Panc1 (cell line): Measurements from ENCODE around the gene EIF3F. TPM values are rescaled to one million over a fixed set of nuclear protein-coding genes. Genes with fewer than 3 reads are reported as not detected.
"Not testable (repeated sequence)": the region's sequence is repeated elsewhere in the genome, so short reads cannot be mapped to it uniquely, and the experiment has no call there.

Experiments
- ATAC-seq: fragments of 200-7000 bp; cut with Tn5 transposase; 2 replicates; pipeline ENCODE4 v1.9.1; 2020; ENCODE audit warnings: mild to moderate bottlenecking, moderate library complexity
- BruUV-seq: library from RNA; stranded (reverse); fragments of 400-500 nt; replicated peaks from 2 replicates; lab custom pipeline; 2021; lab: Mats Ljungman, UMichigan
- CTCF ChIA-PET: fragments of 300-600 bp; sonication (Branson Sonifier 250); formaldehyde crosslinking; loops from one replicate; lab custom pipeline; 2022; ENCODE audit warnings: antibody characterized with exemption; lab: Charles Lee
- POLR2A ChIA-PET: fragments of 300-600 bp; sonication (Branson Sonifier 250); formaldehyde crosslinking; loops from one replicate; lab custom pipeline; 2022; ENCODE audit warnings: antibody characterized with exemption; lab: Charles Lee
- DNase-seq: peaks from one replicate; pipeline ENCODE4 v3.0.0-alpha.2; 2010; ENCODE audit warnings: low read depth, low spot score
- H3K27ac ChIP-seq: 2 replicates; pipeline ENCODE4 v1.5.1; 2011; ENCODE audit warnings: mild to moderate bottlenecking, low read length, inconsistent platforms
- H3K27me3 ChIP-seq: fragments of 200-500 bp; sonication (Bioruptor generic); 2 replicates; pipeline ENCODE4 v1.6.0; 2014; ENCODE audit warnings: low read length, inconsistent platforms; ENCODE audit not compliant: control insufficient read depth, insufficient read depth
- H3K36me3 ChIP-seq: fragments of 200-500 bp; sonication (Bioruptor generic); 2 replicates; pipeline ENCODE4 v1.5.1; 2014; ENCODE audit warnings: inconsistent platforms, mild to moderate bottlenecking, low read length, moderate library complexity; ENCODE audit not compliant: control insufficient read depth, insufficient read depth
- H3K4me1 ChIP-seq: 2 replicates; pipeline ENCODE4 v1.5.1; 2011; ENCODE audit warnings: inconsistent platforms, mild to moderate bottlenecking, low read length, moderate library complexity; ENCODE audit not compliant: control insufficient read depth, insufficient read depth
- H3K4me3 ChIP-seq, 2 experiments: 2 replicates each; pipeline ENCODE4 v1.5.1; 2011 to 2012; ENCODE audit warnings: low read depth in 2 of 2, low read length in 2 of 2, mild to moderate bottlenecking in 2 of 2, inconsistent platforms in 1 of 2, moderate library complexity in 1 of 2
- H3K9me3 ChIP-seq: fragments of 200-500 bp; sonication (Bioruptor generic); 2 replicates; pipeline ENCODE4 v1.5.1; 2014; ENCODE audit warnings: low read depth, mild to moderate bottlenecking, inconsistent platforms, low read length, moderate library complexity; ENCODE audit not compliant: control insufficient read depth, insufficient read depth
- CTCF ChIP-seq: fragments of 450-650 bp; IDR thresholded peaks from 2 replicates; pipeline ENCODE4 v1.5.1; 2017; ENCODE audit warnings: mild to moderate bottlenecking
- POLR2AphosphoS5 ChIP-seq: IDR thresholded peaks from 2 replicates; pipeline ENCODE4 v1.6.1; 2012; ENCODE audit warnings: mild to moderate bottlenecking, low read depth, low read length, moderate library complexity
- REST ChIP-seq, 2 experiments: IDR thresholded peaks; 2 replicates each; pipeline ENCODE4 v1.6.1; 2011 to 2012; ENCODE audit warnings: low read depth in 2 of 2, control low read depth in 1 of 2, low read length in 1 of 2, mild to moderate bottlenecking in 1 of 2, moderate library complexity in 1 of 2; ENCODE audit not compliant: insufficient read depth in 1 of 2
- SIN3A ChIP-seq: IDR thresholded peaks from 2 replicates; pipeline ENCODE4 v1.6.1; 2012; ENCODE audit warnings: low read depth, mild to moderate bottlenecking, low read length, moderate library complexity, borderline replicate concordance; ENCODE audit not compliant: insufficient read depth
- TCF7L2 ChIP-seq: IDR thresholded peaks from 2 replicates; pipeline ENCODE4 v1.6.1; 2011; ENCODE audit warnings: mild to moderate bottlenecking, low read depth, low read length, inconsistent platforms
- in situ Hi-C: cut with HindIII; loops from 2 replicates; pipeline ENCODE4 v1.10.0; 2016; ENCODE audit warnings: low sequenced_read_pairs, low pct_unique_long_range_greater_than_20kb
- intact Hi-C: fragments of 100-400 bp; cut with micrococcal nuclease; formaldehyde crosslinking; loops from one replicate; pipeline ENCODE4 v1.10.0; 2022; ENCODE audit not compliant: unreplicated experiment
- total RNA-seq: library from RNA; stranded (reverse); gene quantifications from one replicate; pipeline ENCODE4 v1.2.1, GENCODE V29; 2021; ENCODE audit not compliant: unreplicated experiment

The EIF3F gene
- total RNA-seq, 1 experiment from 2014 or later: 387 TPM

- ATAC-seq (no peak), DNase-seq (no peak)
- Histone ChIP-seq H3K27me3 (no peaks in the 10 kb centered on the region), H3K36me3 (no peaks in the 10 kb centered on the region), H3K4me3 (no peak overlapping the region), H3K27ac (no peak overlapping the region; the same call in 1 of the 2 replicates), H3K9me3 (no peaks in the 10 kb centered on the region), H3K4me1 (peaks cover 10% of the 10 kb centered on the region)
- POLR2A ChIA-PET: interaction anchor here (0.6 kb wide), 1 partner anchor 46 kb away, joined by 8 read pairs; no protein-coding TSS in a partner anchor
- CTCF ChIA-PET: no interaction called here
- BruUV-seq: no TSS peak
- intact Hi-C loops (loop anchor here (10.0 kb wide), 2 partner anchors 288 to 888 kb away; no protein-coding TSS in a partner anchor), in situ Hi-C loops (no loop called here)
- TF ChIP-seq TCF7L2 (no peak), CTCF (no peak), POLR2AphosphoS5 (no peak), REST (IDR thresholded peaks at IDR 0.05; ENCODE audit: insufficient read depth in 1 of 2, low read depth in 2 of 2, low read length in 1 of 2) (no peak), SIN3A (no peak)
Observed at GRCh38 chr11:7982582-7983119, 4.5 kb upstream of the EIF3F start.

GRCh38 chr11:7983832-7984590 is 3.1 kb upstream of the EIF3F start:
- intact Hi-C loops (loop anchor here (10.0 kb wide), 2 partner anchors 289 to 889 kb away; no protein-coding TSS in a partner anchor), in situ Hi-C loops (no loop called here)
- ChIA-PET POLR2A (no interaction called here), CTCF (no interaction called here)
- Histone ChIP-seq H3K9me3 (no peaks in the 10 kb centered on the region), H3K27ac (no peak overlapping the region), H3K4me1 (peaks cover 18% of the 10 kb centered on the region), H3K4me3 (no peak overlapping the region), H3K27me3 (no peaks in the 10 kb centered on the region), H3K36me3 (peaks cover 8% of the 10 kb centered on the region; the same call in 1 of the 2 replicates)
- DNase-seq (no peak), ATAC-seq (no peak)
- TF ChIP-seq SIN3A: no peak
- TF ChIP-seq REST (IDR thresholded peaks at IDR 0.05; ENCODE audit: insufficient read depth in 1 of 2, low read depth in 2 of 2, low read length in 1 of 2): no peak
- TF ChIP-seq CTCF: no peak
- no TSS peak for BruUV-seq

DNA sequence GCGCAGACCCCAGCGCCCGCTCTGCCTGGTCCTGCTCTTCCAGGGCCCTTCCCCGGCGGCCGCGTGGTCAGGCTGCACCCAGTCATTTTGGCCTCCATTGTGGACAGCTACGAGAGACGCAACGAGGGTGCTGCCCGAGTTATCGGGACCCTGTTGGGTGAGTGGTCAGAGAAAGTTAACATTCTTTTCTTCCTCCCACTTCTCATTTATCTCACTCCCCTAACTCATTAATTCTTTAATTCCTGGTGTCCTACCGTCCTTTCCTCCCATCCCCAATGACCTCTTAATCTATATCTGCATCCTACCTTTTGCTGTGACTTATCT is 385 bp downstream of the EIF3F start:
- peaks cover 21% of the 10 kb centered on the region for H3K4me1 ChIP-seq
- DNase-seq, BruUV-seq, H3K27me3 ChIP-seq, in situ Hi-C loops, H3K9me3 ChIP-seq: not testable (repeated sequence)
- H3K27ac ChIP-seq: peak overlapping the region; percentile 95
- ChIA-PET POLR2A (interaction anchor here (1.0 kb wide), 1 partner anchor 19 kb away, joined by 3 read pairs; no protein-coding TSS in a partner anchor), CTCF (interaction anchor here (0.7 to 2.0 kb wide), 17 partner anchors 10 to 889 kb away, joined by 3 to 23 read pairs (median 5); no protein-coding TSS in a partner anchor)
- ATAC-seq: peak; percentile 64
- intact Hi-C loops: loop anchor here (1.0 to 10.0 kb wide), 3 partner anchors 95 to 893 kb away; no protein-coding TSS in a partner anchor
- H3K4me3 ChIP-seq: peak overlapping the region; percentile 85
- peaks cover 24% of the 10 kb centered on the region for H3K36me3 ChIP-seq
